GM03348 (cell line): ENCODE measurements around the gene NWD2.

Source experiments
- DNase-seq: peaks from one replicate; pipeline ENCODE4 v3.0.0; 2012; ENCODE audit warnings: low spot score

The NWD2 gene

DNA sequence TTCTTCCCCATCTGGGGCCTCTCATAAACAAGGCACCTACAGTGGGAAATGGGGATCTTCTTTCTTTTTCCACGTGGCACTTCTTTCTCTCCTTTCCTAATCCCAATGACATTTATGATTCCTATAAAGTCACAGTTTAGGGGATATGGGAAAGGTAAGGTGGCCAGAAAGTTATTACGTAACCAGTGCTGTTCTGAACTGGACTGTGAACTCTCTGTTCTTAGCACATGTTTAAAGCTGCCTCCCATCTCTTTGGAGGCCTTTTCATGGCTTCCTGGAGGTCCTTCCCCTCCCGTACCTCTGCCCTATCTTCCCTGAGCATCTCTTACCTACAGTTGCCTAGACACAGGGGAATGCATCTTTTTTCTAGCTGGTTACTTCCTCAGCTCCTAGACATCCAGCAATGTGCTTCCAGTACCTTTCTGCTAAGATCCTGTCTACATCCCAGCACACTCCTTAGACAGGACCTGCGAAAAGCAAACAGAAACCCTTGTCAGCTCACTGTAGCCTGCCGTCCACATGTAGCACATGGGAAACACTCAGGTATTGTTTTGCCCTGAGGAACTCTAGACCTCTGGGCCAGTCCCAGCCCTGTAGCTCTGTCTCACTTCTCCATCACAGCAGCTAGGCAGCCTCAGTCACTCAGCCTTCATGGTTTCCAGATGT lies 195.4 kb downstream of the NWD2 start:
- no peak for DNase-seq

DNA sequence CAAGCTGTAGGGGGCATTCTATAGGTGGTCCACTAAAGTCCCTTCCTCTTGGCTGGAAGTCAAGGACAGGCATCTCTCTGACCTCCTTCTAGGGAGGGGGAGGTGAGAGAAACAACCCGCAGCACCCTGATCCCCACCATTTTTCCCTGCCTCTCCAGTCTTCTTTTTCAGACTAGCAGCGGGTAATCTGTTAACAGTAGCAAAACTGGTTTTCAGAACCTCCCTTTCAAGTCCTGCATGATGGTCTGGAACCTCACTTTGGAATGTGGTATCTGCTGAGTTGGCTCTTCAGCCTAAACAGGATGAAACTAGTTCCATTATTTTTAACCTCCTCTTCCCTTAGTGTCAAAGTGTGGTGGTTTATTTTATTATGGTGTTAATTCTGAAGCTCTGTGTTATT lies 196.0 kb downstream of the NWD2 start:
- no peak for DNase-seq

DNA sequence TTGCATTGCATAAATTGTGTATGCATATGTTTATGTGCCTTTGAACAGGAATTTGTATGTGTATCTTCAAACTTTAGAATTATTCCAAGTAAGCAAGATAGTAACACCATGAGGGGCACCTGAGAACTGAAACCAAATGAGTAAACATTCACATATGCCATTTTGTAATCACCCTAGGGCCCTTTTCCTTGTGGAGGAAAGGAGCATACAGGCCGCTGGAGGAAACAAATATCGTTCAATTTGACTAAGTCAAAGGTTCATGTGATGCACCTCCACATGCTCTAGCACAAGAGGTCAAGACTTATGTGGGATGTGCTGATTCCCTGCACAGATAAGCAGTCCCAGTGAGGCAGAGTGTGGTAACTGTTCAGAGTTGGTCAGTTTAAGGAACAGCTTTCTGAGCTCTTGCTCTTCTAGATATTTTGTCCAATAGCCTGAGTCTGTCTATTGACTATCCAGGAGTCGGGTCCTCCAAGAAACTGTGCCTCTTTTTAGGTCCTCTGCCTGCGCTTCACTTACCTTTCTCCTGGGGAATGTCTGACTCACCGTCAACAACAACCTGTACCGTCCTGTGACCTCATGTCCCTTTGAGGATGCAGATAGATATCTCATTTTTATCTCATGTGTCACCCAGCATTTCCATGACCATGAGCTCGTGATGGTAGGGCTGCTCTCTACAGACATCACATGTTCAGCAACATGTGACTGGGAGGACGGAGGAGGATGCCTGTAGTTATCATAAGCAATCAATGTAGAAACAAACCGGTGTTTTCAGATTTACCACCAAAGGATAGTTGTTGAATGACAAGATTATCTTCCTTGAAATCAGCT lies 196.9 kb downstream of the NWD2 start:
- DNase-seq: no peak

DNA sequence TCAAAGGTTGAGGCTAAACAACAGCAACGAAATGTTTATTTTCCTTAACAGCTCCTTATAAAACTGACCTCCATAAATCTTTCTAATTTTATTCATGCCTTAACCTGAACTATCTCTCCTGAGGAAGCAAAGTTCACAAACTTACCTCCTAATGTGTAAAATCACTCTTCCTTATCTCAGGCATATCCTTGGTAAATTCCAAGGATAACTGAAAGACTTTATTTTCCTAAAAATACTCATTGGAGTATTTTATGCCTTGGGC lies 197.4 kb downstream of the NWD2 start:
- DNase-seq: no peak

DNA sequence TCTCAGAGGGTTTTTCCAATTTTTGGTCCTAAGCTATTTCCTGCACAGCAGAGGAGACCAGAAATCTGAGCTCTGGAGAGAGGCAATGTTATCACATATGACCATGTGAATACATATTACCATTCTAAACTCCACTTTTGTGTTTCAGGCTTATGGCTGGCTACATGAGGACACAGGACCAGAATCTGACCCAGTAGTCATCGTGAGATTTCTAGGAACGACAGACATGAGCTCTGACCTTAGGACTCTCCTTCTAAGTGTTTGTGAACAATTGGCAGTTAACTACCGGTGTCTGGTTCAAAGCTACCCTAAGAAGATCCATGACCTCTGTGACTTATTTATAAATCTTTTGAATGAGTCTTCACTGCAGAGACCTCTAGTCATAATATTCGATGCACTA lies 198.6 kb downstream of the NWD2 start:
- DNase-seq: no peak

DNA sequence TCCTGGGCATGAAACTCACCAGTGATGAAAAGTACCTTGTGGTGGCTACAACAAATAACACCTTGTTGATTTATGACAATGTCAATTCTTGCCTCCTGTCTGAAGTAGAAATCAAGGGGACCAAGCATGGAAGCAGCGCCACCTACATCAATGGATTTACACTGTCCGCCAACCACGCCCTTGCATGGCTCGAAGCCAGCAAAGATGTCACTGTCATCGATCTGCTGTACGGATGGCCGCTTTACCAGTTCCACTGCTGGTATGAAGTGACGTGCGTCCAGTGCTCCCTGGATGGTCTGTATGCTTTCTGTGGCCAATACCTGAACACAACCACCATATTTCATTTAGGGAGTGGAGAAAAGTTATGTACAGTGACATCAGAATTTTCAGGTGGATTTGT lies 200.5 kb downstream of the NWD2 start:
- DNase-seq: no peak

DNA sequence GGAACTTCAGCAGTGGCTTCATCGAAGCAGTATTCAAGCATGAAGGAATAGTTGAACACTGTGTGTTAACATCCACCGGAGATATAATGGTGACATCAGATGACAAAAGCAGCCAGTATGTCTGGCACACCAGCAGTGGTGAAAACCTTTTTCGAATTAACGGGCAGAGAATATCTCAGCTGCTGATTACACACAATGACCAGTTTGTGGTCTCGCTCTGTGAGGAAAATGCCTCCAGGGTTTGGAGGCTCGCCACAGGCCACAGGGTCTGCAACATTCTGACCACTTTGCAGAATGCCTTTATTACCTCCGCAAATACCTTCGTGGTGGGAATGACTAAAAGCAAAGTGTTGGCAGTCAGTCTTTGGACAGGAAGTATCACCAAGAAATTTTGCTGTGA lies 201.5 kb downstream of the NWD2 start:
- no peak for DNase-seq

DNA sequence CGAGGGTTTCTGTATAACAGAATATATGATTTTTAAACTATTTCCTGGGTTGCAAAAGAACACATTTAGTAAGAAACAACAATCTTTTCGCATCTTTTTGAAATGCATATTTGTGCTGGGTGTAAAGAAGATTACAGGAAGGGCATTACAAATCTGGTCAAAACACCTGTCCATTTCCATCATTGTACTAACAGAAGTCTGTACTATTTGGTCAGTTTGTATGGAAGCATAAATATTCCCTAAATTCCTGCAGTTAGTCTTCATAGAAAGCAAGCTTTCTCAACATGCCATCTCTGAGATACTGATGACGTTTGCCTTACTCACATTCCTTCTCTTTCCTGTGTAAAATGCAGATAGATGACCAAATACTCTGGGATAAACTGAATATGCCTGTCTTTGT lies 203.3 kb downstream of the NWD2 start:
- DNase-seq: no peak

DNA sequence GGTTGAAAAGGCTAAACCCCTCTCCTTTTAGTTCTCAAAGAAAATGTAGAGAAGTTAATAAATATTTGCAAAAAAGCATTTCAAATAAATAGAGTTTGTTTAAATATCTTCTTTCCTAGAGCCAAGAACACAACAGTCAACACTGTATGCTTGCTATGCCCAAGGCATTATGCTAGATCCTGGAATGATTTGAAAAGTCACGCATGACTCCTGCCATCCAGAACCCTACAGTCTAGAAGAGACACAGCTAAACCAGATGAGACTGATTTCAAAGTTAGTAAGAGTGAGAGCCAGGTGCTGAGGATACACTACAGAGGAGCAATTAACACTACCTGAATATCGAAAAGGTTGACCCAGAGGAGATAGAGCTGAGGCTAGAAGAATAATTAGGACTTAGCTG lies 205.8 kb downstream of the NWD2 start:
- DNase-seq: no peak

DNA sequence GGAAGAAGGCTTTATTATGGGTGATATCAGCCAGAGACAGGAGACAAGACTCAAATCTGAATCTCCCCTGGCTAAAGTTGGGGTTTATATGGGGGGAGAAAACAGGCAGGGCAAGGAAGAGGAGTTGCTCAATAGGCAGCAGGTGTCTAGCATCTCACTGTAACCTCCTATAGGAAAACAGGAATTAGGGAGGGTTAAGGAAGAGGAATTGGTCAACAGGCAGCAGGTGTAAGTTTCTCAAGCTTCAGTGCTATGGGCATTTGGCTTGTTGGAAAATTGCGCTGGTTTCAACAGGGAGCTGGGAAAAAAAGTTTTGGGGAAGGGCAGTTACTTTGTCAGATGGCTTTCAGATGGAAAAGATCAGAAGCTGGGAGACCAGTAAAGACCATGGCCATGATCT lies 206.4 kb downstream of the NWD2 start:
- no peak for DNase-seq

DNA sequence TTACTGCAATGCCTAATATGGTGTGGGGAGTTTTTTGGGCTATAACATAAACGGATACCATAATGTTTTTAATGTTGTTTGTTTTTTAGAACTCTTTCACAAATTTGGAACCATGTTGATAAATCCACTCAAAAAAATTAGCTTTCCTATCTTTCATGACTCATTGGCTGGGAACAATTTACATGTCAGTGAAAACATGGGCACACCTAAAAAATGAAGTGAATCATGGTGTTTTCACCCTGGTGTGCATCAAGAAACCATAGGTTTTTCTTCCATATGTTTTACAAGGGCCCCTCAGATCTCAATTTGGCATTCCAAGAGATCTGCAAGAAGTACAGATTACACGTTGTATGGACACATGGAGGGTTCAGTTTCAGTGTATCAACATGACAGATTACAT lies 207.1 kb downstream of the NWD2 start:
- no peak for DNase-seq

DNA sequence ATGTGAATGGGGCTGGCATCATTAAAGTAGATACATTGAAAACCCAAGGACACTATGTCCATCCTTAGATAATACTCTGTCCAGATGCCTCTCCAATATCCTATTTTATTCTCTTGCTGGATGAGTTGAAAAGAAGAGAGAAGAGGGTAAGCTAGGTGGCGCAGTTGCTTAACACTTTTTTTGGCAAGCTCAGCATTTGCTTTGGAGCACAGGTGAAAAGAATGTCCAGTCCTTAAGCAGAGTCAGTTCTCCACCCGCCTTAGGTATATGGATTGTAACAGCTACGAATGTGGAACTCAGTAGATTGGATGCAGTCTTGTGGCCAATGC lies 208.4 kb downstream of the NWD2 start:
- DNase-seq: peak; percentile 48

DNA sequence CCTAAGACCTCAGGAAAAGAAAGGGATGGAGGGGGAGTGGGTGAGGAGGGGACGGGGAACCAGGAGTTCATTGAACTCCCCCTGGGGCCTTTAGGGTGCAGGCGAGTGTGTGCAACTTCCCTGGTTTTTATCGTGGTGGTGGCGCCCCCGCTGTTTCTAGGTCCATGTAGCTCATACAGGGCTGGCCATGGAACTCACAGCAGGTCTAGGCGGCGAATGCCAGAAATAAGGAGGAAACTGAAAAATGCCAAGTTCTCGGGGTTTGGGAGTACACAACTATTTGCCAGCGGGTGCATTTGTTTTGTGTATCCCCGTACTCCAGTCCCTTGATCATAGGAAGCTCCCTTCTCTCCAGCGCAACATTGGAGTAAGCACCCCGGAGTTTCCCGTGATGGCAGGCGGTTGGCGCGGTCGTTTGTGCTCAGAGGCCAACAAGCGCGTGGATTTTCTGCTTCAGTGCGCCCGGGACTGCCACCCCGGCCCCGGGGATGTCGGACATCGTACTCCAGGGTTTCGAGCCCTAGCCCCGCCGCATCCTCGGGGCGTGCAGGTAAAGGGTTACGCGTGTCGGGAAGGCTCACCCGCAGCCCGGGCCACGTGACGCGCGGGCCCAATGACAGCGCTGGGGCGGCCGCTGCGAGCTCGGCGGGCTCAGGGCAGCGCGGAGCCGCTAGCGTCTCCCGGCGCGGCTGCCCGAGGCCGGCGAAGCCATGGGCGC lies 208.9 kb downstream of the NWD2 start:
- peak; percentile 74 for DNase-seq

DNA sequence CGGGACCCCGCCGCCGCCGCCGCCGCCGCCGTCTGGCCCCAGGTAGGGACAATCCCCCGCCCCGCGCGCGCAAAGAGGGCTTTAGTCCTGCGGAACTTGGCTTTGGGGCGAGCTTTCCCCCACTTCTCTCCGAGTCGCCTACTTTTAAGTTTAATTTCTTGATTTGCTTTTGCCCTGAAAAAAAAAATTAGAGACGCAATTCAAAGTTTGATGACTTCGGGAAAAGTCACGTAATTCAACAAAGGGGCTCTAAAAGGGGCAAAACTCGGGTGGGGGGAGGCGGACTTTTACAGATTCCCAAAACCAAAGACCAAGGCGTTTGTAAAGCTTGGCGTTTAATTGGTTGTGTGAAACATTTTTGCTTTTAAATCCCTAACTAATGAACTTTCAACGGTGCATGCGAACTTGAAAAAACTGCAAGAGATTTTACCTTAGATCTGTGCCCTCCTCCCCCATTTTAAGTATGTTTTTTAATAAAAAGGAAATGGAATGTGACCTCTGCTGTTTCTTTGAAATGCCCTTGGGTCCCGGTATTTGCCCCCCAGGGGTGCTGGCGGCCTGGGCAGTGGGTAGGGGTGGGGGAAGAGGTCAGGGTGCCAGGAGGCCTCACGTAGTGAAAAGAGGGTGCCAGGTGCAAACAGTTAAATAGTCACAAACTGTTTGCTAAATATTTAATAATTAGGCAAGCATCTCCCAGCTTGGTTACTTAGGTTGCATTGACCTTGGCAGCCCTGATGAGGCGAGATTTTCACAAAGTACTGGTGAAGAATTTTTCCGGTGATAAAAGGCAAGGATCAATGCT lies 209.7 kb downstream of the NWD2 start:
- DNase-seq: no peak

DNA sequence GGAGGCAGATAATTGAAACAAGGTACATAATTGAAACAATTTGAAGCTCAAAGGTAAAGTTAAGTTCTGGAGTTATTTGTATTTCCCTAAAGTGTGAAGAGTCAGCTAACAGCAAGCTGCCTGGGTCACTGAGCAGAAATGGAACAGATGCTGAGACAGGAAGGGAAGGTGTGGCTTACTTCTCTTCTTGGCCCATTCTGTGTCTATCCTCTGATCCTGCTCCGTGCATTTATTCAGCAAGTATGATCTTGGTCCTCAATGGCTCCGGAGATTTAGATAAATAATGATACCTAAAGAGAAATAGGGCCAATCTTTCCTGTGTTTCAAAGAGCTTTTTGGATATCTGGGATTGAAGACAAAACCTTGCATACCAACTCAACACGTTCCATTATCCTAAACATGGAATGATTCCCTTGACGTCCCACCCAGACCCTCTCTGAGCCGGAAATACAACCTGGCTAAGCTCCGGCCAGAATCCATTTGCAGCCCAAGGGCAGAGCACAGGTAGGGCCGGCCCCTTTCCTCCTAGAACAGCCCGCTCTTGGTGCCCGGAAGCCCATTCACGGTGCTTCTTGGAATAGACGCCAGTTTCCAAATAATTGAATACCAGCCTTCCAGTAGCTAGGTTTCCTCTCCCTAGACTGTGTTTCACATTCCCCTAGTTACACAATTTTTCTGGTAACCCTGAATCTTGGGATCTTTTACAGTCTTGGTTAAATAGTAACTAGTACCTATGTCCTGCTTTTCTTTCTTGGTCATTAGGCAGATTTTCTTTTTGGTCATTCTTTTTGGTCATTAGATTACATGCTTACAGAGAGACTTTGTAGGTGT lies 211.0 kb downstream of the NWD2 start:
- no peak for DNase-seq

DNA sequence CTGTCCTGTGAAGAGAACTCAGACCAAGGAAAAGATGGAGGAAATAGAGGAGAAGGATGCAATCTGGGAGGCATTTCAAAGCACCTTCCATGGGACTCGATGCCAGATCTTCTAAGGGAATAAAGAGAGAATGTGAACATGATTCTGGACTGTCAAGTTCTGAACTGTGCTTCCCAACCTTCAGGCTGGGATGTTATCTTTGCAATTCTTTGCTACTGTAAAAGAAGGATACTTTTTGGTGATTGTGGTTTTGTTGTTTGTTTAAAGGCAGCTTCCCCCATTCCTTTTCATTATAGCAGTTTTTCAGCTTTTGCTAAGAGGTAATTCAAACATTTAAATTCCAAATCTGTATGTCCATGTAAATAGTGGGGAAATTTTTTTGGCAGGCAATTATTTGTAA lies 217.3 kb downstream of the NWD2 start:
- DNase-seq: no peak

DNA sequence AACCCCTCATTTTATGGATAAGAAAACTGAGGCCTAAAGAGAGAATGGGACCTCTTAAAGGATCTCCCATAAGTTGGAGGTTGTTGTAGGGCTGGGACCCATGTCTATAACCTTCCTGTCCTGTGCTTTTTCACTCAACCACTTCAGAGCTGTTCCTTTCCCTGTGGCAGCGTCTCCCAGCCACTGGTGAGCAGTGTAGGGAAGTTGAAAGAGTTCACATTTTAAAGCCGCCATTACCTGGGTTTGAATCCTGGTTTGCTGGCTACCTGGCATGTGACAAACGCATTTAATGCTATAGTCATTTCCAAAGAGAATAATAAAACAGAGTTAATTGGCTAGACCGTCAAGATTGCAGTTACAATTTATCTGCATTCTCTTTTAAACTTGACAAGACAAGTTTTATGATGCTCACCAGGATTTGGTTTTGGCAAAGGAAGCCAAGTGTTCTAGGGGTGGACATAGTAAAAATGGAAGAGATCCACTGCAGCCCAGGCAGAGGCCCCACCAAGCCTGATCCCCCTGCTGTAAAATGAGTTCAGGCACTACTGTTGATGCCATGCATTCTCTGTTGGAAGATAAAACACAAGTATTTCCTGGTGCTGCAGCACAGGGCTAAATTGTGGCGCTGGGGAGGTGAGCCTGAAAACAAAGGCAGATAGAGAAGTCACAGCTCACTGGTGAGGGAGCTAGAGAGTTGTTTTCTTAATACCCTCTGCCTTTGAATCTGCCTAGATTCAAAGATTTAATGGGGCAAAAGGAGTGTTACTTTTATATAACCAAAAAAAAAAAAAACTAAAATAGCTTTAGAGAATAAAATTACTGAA lies 218.7 kb downstream of the NWD2 start:
- DNase-seq: no peak

DNA sequence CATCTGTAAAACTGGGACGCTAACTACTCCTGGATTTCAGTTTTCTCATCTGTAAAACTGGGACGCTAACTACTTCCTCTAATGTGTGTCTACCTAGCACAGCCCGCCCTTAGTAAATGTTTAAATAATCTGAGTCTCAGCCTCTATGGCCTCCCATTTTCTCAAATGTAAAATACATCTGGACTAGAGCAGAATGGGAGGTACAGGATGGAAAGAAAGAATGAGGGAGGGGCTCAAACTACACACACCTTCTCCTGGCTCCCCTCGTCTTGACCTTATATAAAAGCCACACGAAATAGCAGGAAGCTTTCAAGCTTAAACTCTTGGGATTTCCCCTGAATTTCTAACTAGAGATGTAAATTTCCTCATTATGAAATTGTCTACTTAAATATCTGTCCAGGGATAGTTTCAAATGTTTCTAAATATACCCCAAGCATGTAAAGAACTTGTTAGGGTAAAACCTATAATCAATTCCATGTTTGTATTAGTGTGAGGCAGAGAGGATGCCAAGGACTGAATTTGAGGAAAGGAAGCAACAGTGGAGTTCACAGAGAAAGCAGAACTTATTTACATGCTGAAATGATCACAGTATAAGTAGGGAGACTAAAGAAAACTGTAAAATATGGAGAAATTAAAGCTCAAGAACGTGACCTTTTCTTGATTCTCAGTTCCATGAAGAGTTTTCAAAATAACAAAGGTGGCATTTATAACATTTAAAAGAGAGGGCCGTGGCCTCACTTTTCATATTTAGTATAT lies 220.0 kb downstream of the NWD2 start:
- DNase-seq: no peak

DNA sequence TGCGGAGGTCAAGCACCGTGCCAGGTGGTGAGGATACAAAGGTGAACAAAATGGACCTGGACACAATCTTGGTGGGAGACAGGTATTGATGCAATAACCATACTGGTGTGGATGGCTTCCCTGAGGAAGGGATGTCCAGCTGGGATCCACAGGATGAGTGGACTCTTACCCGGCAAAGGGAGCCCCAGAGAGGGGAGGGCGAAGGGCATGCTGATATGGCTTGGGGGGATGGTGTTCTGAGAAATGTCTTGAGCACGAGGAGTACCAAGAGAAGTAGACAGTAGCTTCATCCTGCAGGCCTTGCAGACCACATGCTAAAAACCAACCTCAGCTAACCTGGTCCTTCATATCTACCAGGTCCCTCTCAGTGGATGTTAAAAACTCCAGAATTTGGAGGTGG lies 220.8 kb downstream of the NWD2 start:
- no peak for DNase-seq

DNA sequence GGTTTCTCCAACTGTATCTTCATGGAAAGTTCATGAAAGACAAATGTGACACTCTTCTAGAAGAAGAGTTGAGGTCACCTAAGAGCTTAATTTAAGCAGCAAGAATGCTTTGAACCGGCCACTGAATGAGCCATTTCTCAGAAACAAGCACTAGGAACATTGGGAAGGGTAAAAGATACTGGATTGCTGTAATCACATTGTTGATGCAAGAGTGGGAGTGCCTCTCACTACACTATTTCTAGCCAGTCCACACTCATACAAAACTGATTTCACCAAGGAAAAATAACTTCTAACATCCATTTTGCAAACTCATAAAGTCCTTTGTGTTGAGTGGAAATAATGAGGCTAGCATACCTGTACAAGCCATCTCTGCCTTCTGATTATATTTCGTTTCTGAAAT lies 221.3 kb downstream of the NWD2 start:
- DNase-seq: no peak
